GM12864 (cell line): Measurements from ENCODE around the gene SLC7A9.

Experiments used
- DNase-seq: peaks from one replicate; pipeline ENCODE4 v3.0.0-alpha.2; 2011; ENCODE audit warnings: low read depth
- H3K4me3 ChIP-seq: 2 replicates; pipeline ENCODE4 v1.5.1; 2011; ENCODE audit warnings: mild to moderate bottlenecking, low read depth, low read length, control low read depth
- TF ChIP-seq, protein P1 (sequence below): IDR thresholded peaks from 2 replicates; pipeline ENCODE4 v1.5.1; 2011; ENCODE audit warnings: low read depth, mild to moderate bottlenecking, moderate library complexity, low read length, control low read depth, inconsistent platforms; ENCODE audit errors: missing control alignments

Gene SLC7A9

DNA sequence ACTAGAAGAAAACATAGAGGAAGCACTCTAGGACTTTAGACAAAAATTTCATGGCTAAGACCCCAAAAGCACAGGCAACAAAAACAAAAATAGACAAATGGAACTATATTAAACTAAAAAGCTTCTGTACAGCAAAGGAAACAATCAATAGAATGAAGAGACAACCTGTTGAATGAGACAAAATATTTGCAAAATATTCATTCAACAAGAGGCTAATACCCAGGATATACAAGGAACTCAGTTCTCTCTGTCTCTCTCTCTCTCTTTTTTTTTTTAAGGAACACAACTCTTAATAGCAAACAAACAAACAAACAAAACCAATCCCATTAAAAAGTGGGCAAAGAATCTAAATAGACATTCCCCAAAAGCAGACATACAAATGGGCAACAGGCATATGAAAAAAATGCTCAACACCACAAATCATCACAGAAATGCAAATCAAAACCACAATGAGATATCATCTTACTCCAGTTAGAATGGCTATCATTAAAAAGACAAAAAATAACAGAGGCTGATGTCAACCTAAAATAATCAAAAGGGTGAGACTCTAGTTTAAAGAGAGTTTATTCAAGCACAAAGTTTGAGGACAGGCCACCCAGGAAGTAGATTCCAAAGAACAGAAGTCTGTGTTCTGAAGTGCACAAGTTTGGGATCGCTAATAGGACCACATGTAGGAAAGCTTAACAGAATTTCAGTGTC is 27.1 kb upstream of the SLC7A9 start:
- DNase-seq = no peak
- no peak overlapping the region for H3K4me3 ChIP-seq
- TF ChIP-seq, protein P1, sequence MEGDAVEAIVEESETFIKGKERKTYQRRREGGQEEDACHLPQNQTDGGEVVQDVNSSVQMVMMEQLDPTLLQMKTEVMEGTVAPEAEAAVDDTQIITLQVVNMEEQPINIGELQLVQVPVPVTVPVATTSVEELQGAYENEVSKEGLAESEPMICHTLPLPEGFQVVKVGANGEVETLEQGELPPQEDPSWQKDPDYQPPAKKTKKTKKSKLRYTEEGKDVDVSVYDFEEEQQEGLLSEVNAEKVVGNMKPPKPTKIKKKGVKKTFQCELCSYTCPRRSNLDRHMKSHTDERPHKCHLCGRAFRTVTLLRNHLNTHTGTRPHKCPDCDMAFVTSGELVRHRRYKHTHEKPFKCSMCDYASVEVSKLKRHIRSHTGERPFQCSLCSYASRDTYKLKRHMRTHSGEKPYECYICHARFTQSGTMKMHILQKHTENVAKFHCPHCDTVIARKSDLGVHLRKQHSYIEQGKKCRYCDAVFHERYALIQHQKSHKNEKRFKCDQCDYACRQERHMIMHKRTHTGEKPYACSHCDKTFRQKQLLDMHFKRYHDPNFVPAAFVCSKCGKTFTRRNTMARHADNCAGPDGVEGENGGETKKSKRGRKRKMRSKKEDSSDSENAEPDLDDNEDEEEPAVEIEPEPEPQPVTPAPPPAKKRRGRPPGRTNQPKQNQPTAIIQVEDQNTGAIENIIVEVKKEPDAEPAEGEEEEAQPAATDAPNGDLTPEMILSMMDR = no peak

GRCh38 chr19:32895384-32895783 is 25.8 kb upstream of the SLC7A9 start:
- DNase-seq = peak; percentile 12

DNA sequence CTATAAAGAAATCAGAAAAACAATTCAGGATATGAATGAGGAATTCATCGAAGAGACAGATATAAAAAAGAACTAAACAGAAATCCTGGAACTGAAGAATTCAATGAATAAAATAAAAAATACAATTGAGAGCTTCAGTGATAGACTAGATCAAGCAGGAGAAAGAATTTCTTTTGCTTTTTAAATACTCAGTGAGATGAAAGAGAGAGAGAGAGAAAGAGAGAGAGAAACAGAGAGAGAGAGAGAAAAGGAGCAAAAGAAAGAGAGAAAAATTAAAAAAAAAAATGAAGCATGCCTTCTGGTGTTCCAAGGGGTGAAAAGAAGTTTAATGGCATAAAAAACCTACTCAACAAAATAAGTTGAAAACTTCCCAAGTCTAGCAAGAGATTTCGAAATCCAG is 22.0 kb upstream of the SLC7A9 start:
- TF ChIP-seq, protein P1 = no peak
- no peak overlapping the region for H3K4me3 ChIP-seq
- DNase-seq = no peak

More at GRCh38 chr19:32895384-32895783, 25.8 kb upstream of the SLC7A9 start:
- TF ChIP-seq, protein P1 = no peak
- no peak overlapping the region for H3K4me3 ChIP-seq

- no peak overlapping the region for H3K4me3 ChIP-seq
- TF ChIP-seq, protein P1 = no peak
- no peak for DNase-seq
Observed at GRCh38 chr19:32890841-32891240, 21.3 kb upstream of the SLC7A9 start.

DNA sequence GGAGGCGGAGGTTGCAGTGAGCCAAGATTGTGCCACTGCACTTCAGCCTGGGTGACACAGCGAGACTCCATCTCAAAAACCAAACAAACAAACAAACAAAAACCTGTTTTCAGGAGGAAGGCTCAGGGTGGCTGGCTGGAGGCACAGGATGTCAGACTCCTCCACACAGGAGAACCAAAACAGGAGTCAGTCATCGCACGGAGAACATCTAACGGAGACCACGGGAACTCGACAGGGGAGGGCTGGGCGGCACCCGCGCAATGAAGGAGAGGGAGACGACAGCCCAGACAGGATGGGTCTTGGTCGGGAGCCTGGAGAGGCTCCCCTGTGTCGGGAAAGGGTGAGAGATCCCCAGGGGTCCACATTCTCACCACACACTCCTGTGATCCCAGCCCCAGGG is 20.8 kb upstream of the SLC7A9 start:
- TF ChIP-seq, protein P1 = no peak
- no peak for DNase-seq

GRCh38 chr19:32889137-32889934 is 19.8 kb upstream of the SLC7A9 start:
- DNase-seq = no peak
- no peak overlapping the region for H3K4me3 ChIP-seq
- TF ChIP-seq, protein P1 = no peak

More for the DNA sequence above, 20.8 kb upstream of the SLC7A9 start:
- no peak overlapping the region for H3K4me3 ChIP-seq
